ENCODE data around the gene PORCN.

GRCh38 chrX:48471504-48471903 is 37.3 kb upstream of the PORCN start:
- TF ChIP-seq POLR2A (IDR thresholded peaks at IDR 0.05; ENCODE audit: low read depth), result no peak
- TF ChIP-seq CTCF (IDR thresholded peaks at IDR 0.05), result no peak
